ENCODE data around the gene KLHL42. TPM values are rescaled to one million over a fixed set of nuclear protein-coding genes. Genes with fewer than 3 reads are reported as not detected.

Gene KLHL42
- total and polyA plus RNA-seq, 2 donors from 2014 or later: 6.6 to 21.2 TPM

DNA sequence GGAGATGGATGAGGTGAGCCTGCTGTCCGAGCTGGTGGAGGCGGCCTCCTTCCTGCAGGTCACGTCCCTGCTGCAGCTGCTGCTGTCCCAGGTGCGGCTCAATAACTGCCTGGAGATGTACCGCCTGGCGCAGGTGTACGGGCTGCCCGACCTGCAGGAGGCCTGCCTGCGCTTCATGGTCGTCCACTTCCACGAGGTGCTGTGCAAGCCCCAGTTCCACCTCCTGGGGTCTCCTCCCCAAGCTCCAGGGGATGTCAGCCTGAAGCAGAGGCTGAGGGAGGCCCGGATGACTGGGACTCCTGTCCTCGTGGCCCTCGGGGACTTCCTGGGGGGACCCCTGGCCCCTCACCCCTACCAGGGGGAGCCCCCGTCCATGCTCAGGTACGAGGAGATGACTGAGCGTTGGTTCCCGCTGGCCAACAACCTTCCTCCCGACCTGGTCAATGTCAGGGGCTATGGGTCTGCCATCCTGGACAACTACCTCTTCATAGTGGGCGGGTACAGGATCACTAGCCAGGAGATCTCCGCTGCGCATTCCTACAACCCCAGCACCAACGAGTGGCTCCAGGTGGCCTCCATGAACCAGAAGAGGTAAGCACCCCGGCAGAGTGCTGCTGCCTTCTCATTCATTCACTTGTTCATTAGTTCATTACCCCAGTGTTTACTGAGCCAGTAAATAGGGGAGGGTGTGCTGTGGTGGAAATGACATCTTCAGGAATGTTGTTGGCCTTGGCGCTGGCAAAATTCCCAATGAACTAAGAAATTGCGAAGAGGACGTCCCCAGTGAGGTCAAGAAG, 777 bp downstream of the KLHL42 start:
- Histone ChIP-seq H3K4me1 (ENCODE audit: control insufficient read depth in 2 of 3, insufficient read depth in 2 of 3, low read depth in 1 of 3, low read length in 3 of 3) (peaks cover 3 to 11% (median 10%) of the 10 kb centered on the region in 3 donors), H3K9me3 (ENCODE audit: control insufficient read depth in 2 of 3, insufficient read depth in 1 of 3, low read length in 3 of 3) (no peaks in the 10 kb centered on the region), H3K4me3 (ENCODE audit: low read length in 3 of 3) (peak overlapping the region; percentile 71 to 84 (median 84)), H3K27me3 (ENCODE audit: control insufficient read depth, insufficient read depth, low read length) (no peaks in the 10 kb centered on the region), H3K9ac (ENCODE audit: low read length in 3 of 3) (peak overlapping the region; percentile 55 to 80 (median 80)), H3K36me3 (ENCODE audit: control insufficient read depth in 2 of 3, insufficient read depth in 3 of 3, low read length in 3 of 3) (no peaks in the 10 kb centered on the region), H3K27ac (ENCODE audit: low read depth in 2 of 2, low read length in 2 of 2) (peak overlapping the region; percentile 30 to 74)
- intact Hi-C loops (cut with DNase I): no loop called here
- no peak for FAIRE-seq
- TF ChIP-seq, protein P1, sequence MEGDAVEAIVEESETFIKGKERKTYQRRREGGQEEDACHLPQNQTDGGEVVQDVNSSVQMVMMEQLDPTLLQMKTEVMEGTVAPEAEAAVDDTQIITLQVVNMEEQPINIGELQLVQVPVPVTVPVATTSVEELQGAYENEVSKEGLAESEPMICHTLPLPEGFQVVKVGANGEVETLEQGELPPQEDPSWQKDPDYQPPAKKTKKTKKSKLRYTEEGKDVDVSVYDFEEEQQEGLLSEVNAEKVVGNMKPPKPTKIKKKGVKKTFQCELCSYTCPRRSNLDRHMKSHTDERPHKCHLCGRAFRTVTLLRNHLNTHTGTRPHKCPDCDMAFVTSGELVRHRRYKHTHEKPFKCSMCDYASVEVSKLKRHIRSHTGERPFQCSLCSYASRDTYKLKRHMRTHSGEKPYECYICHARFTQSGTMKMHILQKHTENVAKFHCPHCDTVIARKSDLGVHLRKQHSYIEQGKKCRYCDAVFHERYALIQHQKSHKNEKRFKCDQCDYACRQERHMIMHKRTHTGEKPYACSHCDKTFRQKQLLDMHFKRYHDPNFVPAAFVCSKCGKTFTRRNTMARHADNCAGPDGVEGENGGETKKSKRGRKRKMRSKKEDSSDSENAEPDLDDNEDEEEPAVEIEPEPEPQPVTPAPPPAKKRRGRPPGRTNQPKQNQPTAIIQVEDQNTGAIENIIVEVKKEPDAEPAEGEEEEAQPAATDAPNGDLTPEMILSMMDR (IDR thresholded peaks at IDR 0.05; ENCODE audit: borderline replicate concordance, extremely low read depth, insufficient read depth): no peak
- peak in 4 of 5 donors; percentile 53 to 83 (median 68) for DNase-seq

DNA sequence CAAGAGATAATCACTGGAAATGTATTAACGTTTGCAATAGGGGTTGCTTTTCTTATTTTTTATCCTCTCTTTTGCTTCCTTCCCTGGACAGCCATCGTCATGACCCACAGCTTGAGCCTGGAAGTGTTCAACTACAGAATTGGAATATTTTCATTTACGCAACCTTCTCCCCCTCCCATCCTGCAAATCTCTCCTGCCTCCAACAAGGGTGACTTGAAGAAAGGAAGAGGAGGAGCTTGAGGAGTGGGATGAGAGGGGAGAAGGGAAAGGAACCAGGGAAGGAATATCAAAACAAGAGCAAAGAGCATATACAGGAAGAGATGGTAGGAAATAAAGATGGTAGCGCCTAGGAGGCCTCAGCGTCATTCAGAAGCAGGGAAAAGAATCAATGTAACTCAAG, 1.6 kb downstream of the KLHL42 start:
- intact Hi-C loops (cut with DNase I): no loop called here
- Histone ChIP-seq H3K27ac (ENCODE audit: low read depth in 2 of 2, low read length in 2 of 2) (no peak overlapping the region), H3K27me3 (ENCODE audit: control insufficient read depth, insufficient read depth, low read length) (no peaks in the 10 kb centered on the region), H3K9ac (ENCODE audit: low read length in 3 of 3) (peak overlapping the region in 1 of 3 donors; percentile 41), H3K4me1 (ENCODE audit: control insufficient read depth in 2 of 3, insufficient read depth in 2 of 3, low read depth in 1 of 3, low read length in 3 of 3) (peaks cover 3 to 11% (median 10%) of the 10 kb centered on the region in 3 donors), H3K36me3 (ENCODE audit: control insufficient read depth in 2 of 3, insufficient read depth in 3 of 3, low read length in 3 of 3) (no peaks in the 10 kb centered on the region), H3K9me3 (ENCODE audit: control insufficient read depth in 2 of 3, insufficient read depth in 1 of 3, low read length in 3 of 3) (no peaks in the 10 kb centered on the region), H3K4me3 (ENCODE audit: low read length in 3 of 3) (peak overlapping the region in 2 of 3 donors; percentile 71 to 84)
- peak in 2 of 5 donors; percentile 8 to 38 for DNase-seq
- TF ChIP-seq, protein P1 (IDR thresholded peaks at IDR 0.05; ENCODE audit: borderline replicate concordance, extremely low read depth, insufficient read depth): no peak
- no peak for FAIRE-seq

DNA sequence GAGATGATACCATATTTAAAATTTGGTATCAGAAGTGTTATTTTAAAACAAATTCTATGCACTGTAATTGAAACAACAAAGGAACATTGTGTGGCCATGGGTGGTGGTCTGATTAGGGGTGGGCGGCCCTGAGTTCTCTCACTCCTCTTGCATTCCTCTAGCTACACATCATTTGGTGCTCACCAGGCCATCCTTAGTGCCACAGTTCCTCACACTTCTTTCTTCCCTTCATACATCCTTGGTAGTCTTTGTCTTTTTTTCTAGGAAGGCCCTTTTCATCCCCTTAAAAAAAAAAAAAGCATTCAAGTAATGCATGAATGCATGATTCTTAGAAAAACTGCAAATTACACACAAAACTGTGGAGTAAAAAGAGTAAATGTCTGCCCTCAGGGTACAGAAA, 2.4 kb downstream of the KLHL42 start:
- Histone ChIP-seq H3K4me1 (ENCODE audit: control insufficient read depth in 2 of 3, insufficient read depth in 2 of 3, low read depth in 1 of 3, low read length in 3 of 3) (peaks cover 3 to 11% (median 10%) of the 10 kb centered on the region in 3 donors), H3K36me3 (ENCODE audit: control insufficient read depth in 2 of 3, insufficient read depth in 3 of 3, low read length in 3 of 3) (no peaks in the 10 kb centered on the region), H3K9me3 (ENCODE audit: control insufficient read depth in 2 of 3, insufficient read depth in 1 of 3, low read length in 3 of 3) (no peaks in the 10 kb centered on the region), H3K9ac (ENCODE audit: low read length in 3 of 3) (no peak overlapping the region), H3K4me3 (ENCODE audit: low read length in 3 of 3) (no peak overlapping the region), H3K27ac (ENCODE audit: low read depth in 2 of 2, low read length in 2 of 2) (no peak overlapping the region), H3K27me3 (ENCODE audit: control insufficient read depth, insufficient read depth, low read length) (no peaks in the 10 kb centered on the region)
- intact Hi-C loops (cut with DNase I): no loop called here
- FAIRE-seq: no peak
- TF ChIP-seq, protein P1 (IDR thresholded peaks at IDR 0.05; ENCODE audit: borderline replicate concordance, extremely low read depth, insufficient read depth): no peak
- DNase-seq: peak in 1 of 5 donors; percentile 12
